Testis (tissue), 3 donors: ENCODE data around the gene GABRG2. TPM values are rescaled to one million over a fixed set of nuclear protein-coding genes. Genes with fewer than 3 reads are reported as not detected.

Experiments used
- DNase-seq: peaks from one replicate; pipeline ENCODE4 v3.0.0-alpha.2; 2019
- H3K27ac ChIP-seq, 2 donors: fragments of 200-600 bp; sonication (generic); one replicate each; pipeline ENCODE4 v1.5.1; 2019
- H3K27me3 ChIP-seq: fragments of 200-600 bp; sonication (generic); one replicate; pipeline ENCODE4 v1.5.1; 2019
- H3K36me3 ChIP-seq: fragments of 200-600 bp; sonication (generic); one replicate; pipeline ENCODE4 v1.5.1; 2017; ENCODE audit warnings: low read depth; ENCODE audit errors: missing control alignments
- H3K4me1 ChIP-seq: fragments of 200-600 bp; sonication (generic); one replicate; pipeline ENCODE4 v1.5.1; 2019
- H3K4me3 ChIP-seq, 2 donors: fragments of 200-600 bp; sonication (generic); one replicate each; pipeline ENCODE4 v1.5.1; 2017 to 2019
- H3K9me3 ChIP-seq: fragments of 200-600 bp; sonication (generic); one replicate; pipeline ENCODE4 v1.5.1; 2017
- CTCF ChIP-seq, 3 experiments: fragments of 450-650 bp in 2 of 3; fragments of 200-600 bp in 1 of 3; sonication (generic) in 1 of 3; IDR thresholded peaks; one replicate each; pipeline ENCODE4 v1.5.1; 2016 to 2019; ENCODE audit warnings: antibody characterized with exemption in 3 of 3, mild to moderate bottlenecking in 2 of 3, moderate library complexity in 1 of 3
- POLR2A ChIP-seq: fragments of 450-650 bp; IDR thresholded peaks from one replicate; pipeline ENCODE4 v1.6.1; 2017; ENCODE audit warnings: antibody characterized with exemption, mild to moderate bottlenecking, moderate library complexity
- WGBS, 2 donors: methylation state at CpG; one replicate each; pipeline ENCODE4 v1.1.5; 2018; 5-methylcytosine and 5-hydroxymethylcytosine counted together
- intact Hi-C: fragments of 100-400 bp; cut with DNase I; formaldehyde crosslinking; loops from one replicate; pipeline ENCODE4 v1.15.1; 2023; ENCODE audit warnings: low total_unique reads
- polyA plus RNA-seq: library from polyadenylated mRNA; stranded (reverse); fragments of 350-450 nt; fragmentation: Illumina TruSeq; extraction: RNeasy Lipid Tissue Mini Kit (QIAGEN cat#74804); gene quantifications from one replicate; pipeline ENCODE4 v1.2.3, GENCODE V29; 2014; ENCODE audit warnings: low read depth, low replicate concordance; ENCODE audit not compliant: insufficient read depth
- total RNA-seq, 2 donors: library from RNA; depleted of rRNA; stranded (reverse); fragments of >200 nt; gene quantifications; one replicate each; pipeline ENCODE4 v1.2.3, GENCODE V29; 2016

Gene GABRG2
- total and polyA plus RNA-seq, 3 donors from 2014 or later: 0.41 to 2.0 (median 0.81) TPM

DNA sequence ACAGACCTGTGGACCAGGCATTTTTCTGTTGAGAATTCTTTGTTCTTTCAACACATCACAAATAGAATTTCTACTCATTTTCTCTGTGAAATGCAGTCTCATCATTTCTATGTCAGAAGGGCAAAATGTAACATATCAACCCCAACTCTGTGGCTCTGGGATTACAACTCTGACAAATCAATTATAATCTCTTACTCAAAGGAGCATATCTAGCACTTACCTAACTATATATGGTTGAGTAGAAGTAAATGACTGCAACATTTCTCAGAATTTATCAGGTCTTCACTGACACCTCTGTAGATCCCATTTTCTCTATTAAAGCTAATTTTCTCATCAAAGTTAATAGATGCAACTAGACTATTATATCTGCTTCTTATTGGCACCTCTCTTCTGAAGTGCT, 64.8 kb downstream of the GABRG2 start:
- Histone ChIP-seq H3K36me3 (no peaks in the 10 kb centered on the region), H3K27me3 (no peaks in the 10 kb centered on the region), H3K9me3 (no peaks in the 10 kb centered on the region), H3K27ac (no peak overlapping the region), H3K4me3 (no peak overlapping the region), H3K4me1 (no peaks in the 10 kb centered on the region)
- intact Hi-C loops: no loop called here
- no peak for TF ChIP-seq POLR2A
- no peak for TF ChIP-seq CTCF (IDR thresholded peaks at IDR 0.05)
- DNase-seq: no peak

DNA sequence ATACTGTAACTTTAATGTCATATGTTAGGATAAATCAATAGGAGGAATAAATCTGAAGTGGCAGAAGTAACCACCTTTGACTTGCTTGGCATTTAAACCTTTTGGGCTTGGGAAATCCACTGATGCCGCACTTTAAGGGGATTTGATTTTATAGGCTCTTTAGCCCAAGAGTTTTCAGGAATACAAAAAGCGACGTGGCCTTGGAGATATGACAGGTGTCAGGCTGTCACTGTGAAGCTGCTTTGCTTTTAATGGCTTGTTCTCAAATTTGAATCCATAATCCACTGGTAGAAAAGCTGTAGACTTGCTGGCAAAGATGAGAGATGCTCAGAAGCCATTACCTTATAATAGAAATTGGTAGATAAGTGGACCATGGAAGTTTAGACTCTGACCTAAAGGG, 71.6 kb downstream of the GABRG2 start:
- intact Hi-C loops: no loop called here
- no peaks in the 10 kb centered on the region for H3K4me1 ChIP-seq
- no peaks in the 10 kb centered on the region for H3K9me3 ChIP-seq
- H3K27me3 ChIP-seq: no peaks in the 10 kb centered on the region
- no peak for DNase-seq
- no peaks in the 10 kb centered on the region for H3K36me3 ChIP-seq
- no peak overlapping the region for H3K27ac ChIP-seq
- 78 to 97% methylated on average over 3 of the region's 3 CpGs for WGBS, 2 donors
- H3K4me3 ChIP-seq: no peak overlapping the region
- no peak for TF ChIP-seq CTCF (IDR thresholded peaks at IDR 0.05)
- no peak for TF ChIP-seq POLR2A

DNA sequence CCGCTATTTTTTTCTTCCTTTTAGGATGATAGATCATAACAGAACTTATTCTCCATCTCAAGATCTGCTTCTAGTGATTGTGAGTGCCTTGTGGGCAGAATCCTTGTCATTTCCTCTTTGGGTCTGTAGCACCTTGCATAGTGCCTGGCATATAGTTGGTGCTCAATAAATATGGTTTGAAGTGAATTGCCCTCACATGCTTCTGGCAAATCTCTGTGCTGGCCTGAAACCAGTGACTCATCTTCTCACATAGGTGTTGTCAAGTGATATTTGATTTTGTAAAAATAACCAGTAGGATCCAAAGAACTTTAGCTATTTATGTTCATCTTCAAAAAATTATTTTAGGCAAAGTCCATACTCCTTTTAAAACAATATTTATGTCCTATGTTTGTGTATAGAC, 86.7 kb downstream of the GABRG2 start:
- no peaks in the 10 kb centered on the region for H3K27me3 ChIP-seq
- no peaks in the 10 kb centered on the region for H3K9me3 ChIP-seq
- 75 to 93% methylated on average over 1 of the region's 1 CpG for WGBS, 2 donors
- intact Hi-C loops: no loop called here
- H3K4me3 ChIP-seq: no peak overlapping the region
- no peaks in the 10 kb centered on the region for H3K36me3 ChIP-seq
- no peak overlapping the region for H3K27ac ChIP-seq
- H3K4me1 ChIP-seq: no peaks in the 10 kb centered on the region
- DNase-seq: no peak
- TF ChIP-seq CTCF (IDR thresholded peaks at IDR 0.05) (no peak), POLR2A (no peak)

GRCh38 chr5:162160401-162160800, 92.8 kb downstream of the GABRG2 start:
- Histone ChIP-seq H3K9me3 (no peaks in the 10 kb centered on the region), H3K4me1 (no peaks in the 10 kb centered on the region), H3K27ac (no peak overlapping the region), H3K4me3 (no peak overlapping the region), H3K27me3 (no peaks in the 10 kb centered on the region), H3K36me3 (no peaks in the 10 kb centered on the region)
- intact Hi-C loops: no loop called here
- no peak for TF ChIP-seq POLR2A
- no peak for TF ChIP-seq CTCF (IDR thresholded peaks at IDR 0.05)
- no peak for DNase-seq
- WGBS, 2 donors: 63 to 74% methylated on average over 2 of the region's 2 CpGs

- intact Hi-C loops: no loop called here
- Histone ChIP-seq H3K27me3 (no peaks in the 10 kb centered on the region), H3K4me1 (no peaks in the 10 kb centered on the region), H3K27ac (no peak overlapping the region), H3K4me3 (no peak overlapping the region), H3K36me3 (no peaks in the 10 kb centered on the region), H3K9me3 (no peaks in the 10 kb centered on the region)
- TF ChIP-seq CTCF (IDR thresholded peaks at IDR 0.05) (no peak), POLR2A (no peak)
- WGBS, 2 donors: 61 to 81% methylated on average over 5 to 6 of the region's 6 CpGs
- no peak for DNase-seq
These were observed 96.1 kb downstream of the GABRG2 start for GRCh38 chr5:162163663-162164062.
